ENCODE results near the gene BCL10. TPM values are rescaled to one million over a fixed set of nuclear protein-coding genes. Genes with fewer than 3 reads are reported as not detected.
A peak's percentile ranks its signal among the peaks of the same experiment; 100 is the strongest.

Gene BCL10
- total RNA-seq, 1 experiment from 2014 or later: 43.9 TPM

GRCh38 chr1:85278853-85279314 lies 2.5 kb upstream of the BCL10 start:
- no peaks in the 10 kb centered on the region for H3K9me3 Mint-ChIP-seq (ENCODE audit: unreplicated experiment)
- no TSS peak for BruUV-seq (replicated peaks)
- CTCF ChIA-PET: interaction anchor here (0.8 to 4.0 kb wide), 7 partner anchors 11 to 51 kb away, joined by 3 to 42 read pairs (median 3); partner anchors contain the start of gene C1orf52
- H3K4me3 Mint-ChIP-seq (ENCODE audit: unreplicated experiment): peak overlapping the region; percentile 59
- no peaks in the 10 kb centered on the region for H3K36me3 Mint-ChIP-seq (ENCODE audit: insufficient read depth, unreplicated experiment)
- peaks cover 26% of the 10 kb centered on the region for H3K4me1 Mint-ChIP-seq (ENCODE audit: insufficient read depth, unreplicated experiment)
- H3K27me3 Mint-ChIP-seq (ENCODE audit: insufficient read depth, unreplicated experiment): no peaks in the 10 kb centered on the region
- H3K27ac Mint-ChIP-seq (ENCODE audit: low read depth, unreplicated experiment): peak overlapping the region; percentile 86
- peak; percentile 91 for DNase-seq (ENCODE audit: unreplicated experiment)
- POLR2A ChIA-PET: interaction anchor here (0.7 to 12.8 kb wide), 6 partner anchors 15 to 452 kb away, joined by 3 to 271 read pairs (median 6); partner anchors contain the start of gene C1orf52
- intact Hi-C loops (cut with micrococcal nuclease): no loop called here
- TF ChIP-seq CTCF (IDR thresholded peaks at IDR 0.05; ENCODE audit: unreplicated experiment): no peak

GRCh38 chr1:85277802-85278201 lies 1.4 kb upstream of the BCL10 start:
- BruUV-seq (replicated peaks): no TSS peak
- ChIA-PET POLR2A (interaction anchor here (0.5 to 12.8 kb wide), 10 partner anchors 10 to 772 kb away, joined by 3 to 271 read pairs (median 6); partner anchors contain the start of genes C1orf52, SPATA1 and SYDE2), CTCF (interaction anchor here (0.6 to 4.0 kb wide), 5 partner anchors 19 to 304 kb away, joined by 3 to 42 read pairs (median 5); partner anchors contain the start of gene C1orf52)
- no peak for DNase-seq (ENCODE audit: unreplicated experiment)
- Mint-ChIP-seq H3K27ac (ENCODE audit: low read depth, unreplicated experiment) (no peak overlapping the region), H3K4me3 (ENCODE audit: unreplicated experiment) (no peak overlapping the region), H3K27me3 (ENCODE audit: insufficient read depth, unreplicated experiment) (no peaks in the 10 kb centered on the region), H3K4me1 (ENCODE audit: insufficient read depth, unreplicated experiment) (peaks cover 37% of the 10 kb centered on the region), H3K36me3 (ENCODE audit: insufficient read depth, unreplicated experiment) (peaks cover 8% of the 10 kb centered on the region), H3K9me3 (ENCODE audit: unreplicated experiment) (no peaks in the 10 kb centered on the region)
- no peak for TF ChIP-seq CTCF (IDR thresholded peaks at IDR 0.05; ENCODE audit: unreplicated experiment)
- intact Hi-C loops (cut with micrococcal nuclease): no loop called here

DNA sequence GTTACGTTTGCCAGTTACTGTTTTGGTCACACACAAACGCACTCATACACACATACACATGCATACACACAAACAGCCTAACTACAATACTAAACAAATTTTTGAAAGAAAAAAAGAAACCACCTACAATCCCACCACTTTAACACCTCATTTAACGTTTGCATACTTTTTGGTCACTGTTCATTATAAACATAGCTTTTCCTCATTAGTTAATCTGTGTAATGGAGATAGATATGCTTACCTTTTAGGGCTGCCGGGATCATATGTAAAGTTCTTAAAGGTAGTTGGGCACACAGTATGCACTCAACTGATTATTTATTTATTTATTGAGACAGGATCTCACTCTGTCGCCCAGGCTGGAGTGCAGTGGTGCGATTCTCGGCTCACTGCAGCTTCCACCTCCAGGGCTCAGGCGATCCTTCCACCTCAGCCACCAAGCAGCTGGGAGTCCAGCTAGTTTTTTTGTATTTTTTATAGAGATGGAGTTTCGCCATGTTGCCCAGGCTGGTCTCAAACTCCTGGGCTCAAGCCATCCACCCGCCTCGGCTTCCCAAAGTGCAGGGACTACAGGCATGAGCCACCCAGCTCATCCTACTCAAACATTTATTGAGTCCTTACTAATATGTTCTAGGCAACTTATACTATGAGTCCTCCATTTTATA lies 677 bp upstream of the BCL10 start:
- DNase-seq (ENCODE audit: unreplicated experiment): no peak
- CTCF ChIA-PET: interaction anchor here (0.5 to 4.0 kb wide), 10 partner anchors 9 to 411 kb away, joined by 3 to 42 read pairs (median 6); partner anchors contain the start of gene C1orf52
- Mint-ChIP-seq H3K36me3 (ENCODE audit: insufficient read depth, unreplicated experiment) (peaks cover 11% of the 10 kb centered on the region), H3K27me3 (ENCODE audit: insufficient read depth, unreplicated experiment) (no peaks in the 10 kb centered on the region), H3K4me1 (ENCODE audit: insufficient read depth, unreplicated experiment) (peaks cover 38% of the 10 kb centered on the region), H3K4me3 (ENCODE audit: unreplicated experiment) (peak overlapping the region; percentile 77), H3K9me3 (ENCODE audit: unreplicated experiment) (no peaks in the 10 kb centered on the region), H3K27ac (ENCODE audit: low read depth, unreplicated experiment) (peak overlapping the region; percentile 85)
- TSS peak; percentile 95 for BruUV-seq (replicated peaks)
- POLR2A ChIA-PET: interaction anchor here (0.6 to 12.8 kb wide), 44 partner anchors 7 to 1147 kb away, joined by 3 to 271 read pairs (median 5); partner anchors contain the start of genes C1orf52, CCN1, CLCA2 and DDAH1
- no peak for TF ChIP-seq CTCF (IDR thresholded peaks at IDR 0.05; ENCODE audit: unreplicated experiment)
- intact Hi-C loops (cut with micrococcal nuclease): no loop called here

GRCh38 chr1:85275701-85276214 lies 674 bp downstream of the BCL10 start:
- H3K4me3 Mint-ChIP-seq (ENCODE audit: unreplicated experiment): peak overlapping the region; percentile 77
- no peaks in the 10 kb centered on the region for H3K9me3 Mint-ChIP-seq (ENCODE audit: unreplicated experiment)
- BruUV-seq (replicated peaks): no TSS peak
- no peak for DNase-seq (ENCODE audit: unreplicated experiment)
- peak overlapping the region; percentile 85 for H3K27ac Mint-ChIP-seq (ENCODE audit: low read depth, unreplicated experiment)
- H3K4me1 Mint-ChIP-seq (ENCODE audit: insufficient read depth, unreplicated experiment): peaks cover 41% of the 10 kb centered on the region
- intact Hi-C loops (cut with micrococcal nuclease): loop anchor here (1.0 kb wide), 1 partner anchor 16 kb away; the partner anchor contains the start of gene C1orf52
- no peak for TF ChIP-seq CTCF (IDR thresholded peaks at IDR 0.05; ENCODE audit: unreplicated experiment)
- CTCF ChIA-PET: interaction anchor here (0.9 to 4.0 kb wide), 6 partner anchors 13 to 306 kb away, joined by 3 to 42 read pairs (median 6); partner anchors contain the start of gene C1orf52
- H3K36me3 Mint-ChIP-seq (ENCODE audit: insufficient read depth, unreplicated experiment): peaks cover 11% of the 10 kb centered on the region
- H3K27me3 Mint-ChIP-seq (ENCODE audit: insufficient read depth, unreplicated experiment): no peaks in the 10 kb centered on the region
- POLR2A ChIA-PET: interaction anchor here (0.6 to 12.8 kb wide), 31 partner anchors 8 to 1148 kb away, joined by 3 to 271 read pairs (median 5); partner anchors contain the start of genes C1orf52, CCN1, CLCA2 and DDAH1
